ENCODE results near the gene STX16.

The STX16 gene

GRCh38 chr20:58688840-58689239 lies 37.8 kb downstream of the STX16 start:
- no peaks in the 10 kb centered on the region for H3K9me2 ChIP-seq (ENCODE audit: low read depth, low read length)
- no peak overlapping the region for H3K4me3 ChIP-seq (ENCODE audit: low read depth, low read length, poor library complexity, severe bottlenecking)
- H3K36me3 ChIP-seq (ENCODE audit: insufficient read depth, low read length), result no peaks in the 10 kb centered on the region
- H3K27me3 ChIP-seq (ENCODE audit: insufficient read depth, low read length), result no peaks in the 10 kb centered on the region
- no peak overlapping the region for H3K9ac ChIP-seq (ENCODE audit: low read length)
- H3K9me3 ChIP-seq (ENCODE audit: low read length), result no peaks in the 10 kb centered on the region
- TF ChIP-seq CTCF (IDR thresholded peaks at IDR 0.05; ENCODE audit: low read length) (no peak), EZH2 (IDR thresholded peaks at IDR 0.05; ENCODE audit: borderline replicate concordance, low read length) (no peak)
- no peaks in the 10 kb centered on the region for H3K79me2 ChIP-seq (ENCODE audit: insufficient read depth, low read length)
- no peak overlapping the region for H3K4me2 ChIP-seq (ENCODE audit: low read length)
- H3K27ac ChIP-seq (ENCODE audit: low read depth, low read length, poor library complexity, severe bottlenecking), result no peak overlapping the region
- H2AFZ ChIP-seq (ENCODE audit: low read length), result no peak overlapping the region
- H3K4me1 ChIP-seq (ENCODE audit: insufficient read depth, low read length, severe bottlenecking), result peaks cover 14% of the 10 kb centered on the region
- no peaks in the 10 kb centered on the region for H4K20me1 ChIP-seq (ENCODE audit: insufficient read depth, low read length)
- H3F3A ChIP-seq (ENCODE audit: insufficient read depth, low read length), result peaks cover 7% of the 10 kb centered on the region; the same call in 1 of the 2 replicates

- Histone ChIP-seq H3K79me2 (ENCODE audit: insufficient read depth, low read length) (no peaks in the 10 kb centered on the region), H2AFZ (ENCODE audit: low read length) (no peak overlapping the region), H3K36me3 (ENCODE audit: insufficient read depth, low read length) (no peaks in the 10 kb centered on the region), H3K27me3 (ENCODE audit: insufficient read depth, low read length) (no peaks in the 10 kb centered on the region), H3K27ac (ENCODE audit: low read depth, low read length, poor library complexity, severe bottlenecking) (no peak overlapping the region), H3K9me2 (ENCODE audit: low read depth, low read length) (no peaks in the 10 kb centered on the region), H3K4me1 (ENCODE audit: insufficient read depth, low read length, severe bottlenecking) (peaks cover 19% of the 10 kb centered on the region), H3K4me2 (ENCODE audit: low read length) (no peak overlapping the region), H3K9me3 (ENCODE audit: low read length) (no peaks in the 10 kb centered on the region), H3F3A (ENCODE audit: insufficient read depth, low read length) (peaks cover 7% of the 10 kb centered on the region; the same call in 1 of the 2 replicates), H4K20me1 (ENCODE audit: insufficient read depth, low read length) (no peaks in the 10 kb centered on the region), H3K4me3 (ENCODE audit: low read depth, low read length, poor library complexity, severe bottlenecking) (no peak overlapping the region), H3K9ac (ENCODE audit: low read length) (no peak overlapping the region)
- TF ChIP-seq CTCF (IDR thresholded peaks at IDR 0.05; ENCODE audit: low read length), result no peak
- no peak for TF ChIP-seq EZH2 (IDR thresholded peaks at IDR 0.05; ENCODE audit: borderline replicate concordance, low read length)
Observed at GRCh38 chr20:58690396-58691135, 39.5 kb downstream of the STX16 start.

- H4K20me1 ChIP-seq (ENCODE audit: insufficient read depth, low read length), result no peaks in the 10 kb centered on the region
- H3K9me2 ChIP-seq (ENCODE audit: low read depth, low read length), result no peaks in the 10 kb centered on the region
- H3K36me3 ChIP-seq (ENCODE audit: insufficient read depth, low read length), result no peaks in the 10 kb centered on the region
- peak overlapping the region; percentile 37 for H3K4me3 ChIP-seq (ENCODE audit: low read depth, low read length, poor library complexity, severe bottlenecking)
- peak overlapping the region; percentile 11; the same call in 1 of the 2 replicates for H2AFZ ChIP-seq (ENCODE audit: low read length)
- peak overlapping the region; percentile 54 for H3K4me2 ChIP-seq (ENCODE audit: low read length)
- H3K9ac ChIP-seq (ENCODE audit: low read length), result peak overlapping the region; percentile 55; the same call in 1 of the 2 replicates
- TF ChIP-seq CTCF (IDR thresholded peaks at IDR 0.05; ENCODE audit: low read length), result no peak
- no peak for TF ChIP-seq EZH2 (IDR thresholded peaks at IDR 0.05; ENCODE audit: borderline replicate concordance, low read length)
- peaks cover 19% of the 10 kb centered on the region for H3K4me1 ChIP-seq (ENCODE audit: insufficient read depth, low read length, severe bottlenecking)
- H3K79me2 ChIP-seq (ENCODE audit: insufficient read depth, low read length), result no peaks in the 10 kb centered on the region
- H3K9me3 ChIP-seq (ENCODE audit: low read length), result no peaks in the 10 kb centered on the region
- no peaks in the 10 kb centered on the region for H3K27me3 ChIP-seq (ENCODE audit: insufficient read depth, low read length)
- H3K27ac ChIP-seq (ENCODE audit: low read depth, low read length, poor library complexity, severe bottlenecking), result peak overlapping the region; percentile 15
- peaks cover 7% of the 10 kb centered on the region; the same call in 1 of the 2 replicates for H3F3A ChIP-seq (ENCODE audit: insufficient read depth, low read length)
Observed at GRCh38 chr20:58691773-58692578, 40.9 kb downstream of the STX16 start.
